GM18520 (cell line): ENCODE measurements around the gene SNAI3.

Experiments
- ATAC-seq: cut with Tn5 transposase; IDR thresholded peaks from one replicate; pipeline ENCODE4 v1.9.1; 2021; ENCODE audit not compliant: unreplicated experiment

Gene SNAI3

DNA sequence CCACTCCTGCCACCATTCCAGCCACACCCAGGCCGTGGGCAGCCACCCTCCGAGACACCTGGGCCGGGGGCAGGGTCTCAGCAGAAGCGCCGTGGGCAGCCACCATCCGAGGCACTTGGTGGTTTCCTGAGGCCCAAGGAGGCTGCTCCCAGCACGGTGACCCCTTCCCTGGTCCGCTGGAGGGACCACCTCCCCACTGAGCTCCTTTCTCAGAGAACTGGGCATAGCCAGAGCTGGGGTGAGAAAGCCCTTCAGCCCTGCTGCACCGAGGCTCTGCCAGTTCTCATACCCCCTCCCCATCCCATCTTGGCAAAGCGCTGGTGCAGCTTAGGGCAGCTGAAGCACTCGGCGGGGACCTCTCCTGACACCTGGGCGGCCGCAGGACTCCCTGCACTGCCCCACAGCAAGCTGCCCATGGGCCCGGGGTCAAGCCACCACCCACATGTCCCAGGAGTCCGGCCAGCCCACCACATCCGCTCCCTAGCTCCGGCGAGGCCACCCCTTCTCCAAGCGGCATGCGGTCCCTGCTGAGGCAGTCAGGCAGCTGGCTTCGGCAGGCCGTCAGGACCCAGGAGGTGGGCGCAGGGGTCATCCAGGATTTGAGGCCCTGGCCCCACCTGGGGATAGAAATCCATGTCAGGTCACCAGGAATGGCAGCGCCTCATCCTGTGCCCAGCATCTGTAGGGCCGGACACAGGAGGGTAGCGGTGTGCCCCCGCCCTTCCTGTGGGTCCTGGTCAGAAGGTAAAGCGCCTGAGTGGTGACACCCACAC, 34.1 kb downstream of the SNAI3 start:
- ATAC-seq = no peak

DNA sequence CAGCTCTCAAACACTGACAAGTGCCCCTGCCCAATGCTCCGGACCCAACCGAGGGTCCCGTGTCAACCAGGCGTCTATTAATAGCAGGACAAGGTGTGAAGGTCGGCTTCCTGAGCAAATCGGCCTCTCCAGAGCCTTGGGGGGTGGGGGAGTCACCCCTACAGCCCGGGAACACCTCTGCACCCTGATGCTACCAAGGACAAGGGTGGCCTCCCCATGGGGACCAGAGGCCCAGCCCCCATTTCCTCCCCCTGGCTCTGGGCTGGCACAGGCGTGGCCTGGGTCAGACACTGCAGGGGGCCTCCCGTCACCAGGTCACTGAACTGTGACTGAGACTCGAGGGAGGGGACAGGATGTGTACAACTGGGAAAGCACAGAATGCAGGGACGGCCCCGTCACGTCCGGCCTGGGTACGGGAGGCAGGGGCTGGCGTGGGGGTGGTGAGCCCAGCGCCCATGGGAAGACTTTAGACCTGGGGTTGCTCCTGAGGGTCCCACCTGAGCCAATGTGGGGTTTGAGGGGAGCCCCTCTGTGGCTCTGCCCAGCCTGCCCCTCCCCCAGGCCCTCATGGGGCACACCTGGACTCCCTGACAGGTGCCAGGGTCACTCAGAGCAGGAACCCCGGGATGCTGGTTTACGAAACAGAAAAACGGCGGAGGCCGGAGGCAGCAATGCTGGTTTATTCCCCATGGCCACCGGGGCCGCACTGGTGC, 34.9 kb downstream of the SNAI3 start:
- peak; percentile 66 for ATAC-seq

DNA sequence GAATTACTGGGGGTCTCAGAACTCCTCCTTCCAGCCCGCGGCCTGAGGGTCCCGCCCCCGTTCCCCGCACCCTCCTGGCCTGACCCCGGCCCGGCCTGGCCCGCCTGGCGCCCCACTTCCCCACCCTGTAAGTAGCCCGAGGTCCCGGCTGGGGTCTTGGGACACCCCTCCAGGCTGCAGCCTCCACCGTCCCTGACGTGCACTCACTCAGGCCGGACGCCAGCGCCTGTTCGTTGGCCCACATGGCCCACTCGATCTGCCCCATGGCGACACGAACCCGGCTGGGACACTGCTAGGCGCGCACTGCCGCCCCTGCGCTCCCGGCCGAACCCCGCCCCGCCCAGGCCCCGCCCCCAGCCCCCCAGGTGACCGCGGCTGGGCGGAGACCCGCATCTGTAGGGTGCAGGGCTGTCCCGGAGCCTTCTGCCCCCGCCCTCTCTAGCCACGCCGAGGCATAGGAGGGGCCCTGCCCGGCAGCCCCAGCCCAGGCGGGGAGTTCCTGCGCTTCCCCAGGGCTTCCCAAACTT, 35.5 kb downstream of the SNAI3 start, which contains the start of gene CYBA:
Gene CYBA (minus strand): TSS at position 305 of the 527 bp plus-strand sequence. CDS start 40 bp downstream, at position 265.
- ATAC-seq = peak; percentile 35

DNA sequence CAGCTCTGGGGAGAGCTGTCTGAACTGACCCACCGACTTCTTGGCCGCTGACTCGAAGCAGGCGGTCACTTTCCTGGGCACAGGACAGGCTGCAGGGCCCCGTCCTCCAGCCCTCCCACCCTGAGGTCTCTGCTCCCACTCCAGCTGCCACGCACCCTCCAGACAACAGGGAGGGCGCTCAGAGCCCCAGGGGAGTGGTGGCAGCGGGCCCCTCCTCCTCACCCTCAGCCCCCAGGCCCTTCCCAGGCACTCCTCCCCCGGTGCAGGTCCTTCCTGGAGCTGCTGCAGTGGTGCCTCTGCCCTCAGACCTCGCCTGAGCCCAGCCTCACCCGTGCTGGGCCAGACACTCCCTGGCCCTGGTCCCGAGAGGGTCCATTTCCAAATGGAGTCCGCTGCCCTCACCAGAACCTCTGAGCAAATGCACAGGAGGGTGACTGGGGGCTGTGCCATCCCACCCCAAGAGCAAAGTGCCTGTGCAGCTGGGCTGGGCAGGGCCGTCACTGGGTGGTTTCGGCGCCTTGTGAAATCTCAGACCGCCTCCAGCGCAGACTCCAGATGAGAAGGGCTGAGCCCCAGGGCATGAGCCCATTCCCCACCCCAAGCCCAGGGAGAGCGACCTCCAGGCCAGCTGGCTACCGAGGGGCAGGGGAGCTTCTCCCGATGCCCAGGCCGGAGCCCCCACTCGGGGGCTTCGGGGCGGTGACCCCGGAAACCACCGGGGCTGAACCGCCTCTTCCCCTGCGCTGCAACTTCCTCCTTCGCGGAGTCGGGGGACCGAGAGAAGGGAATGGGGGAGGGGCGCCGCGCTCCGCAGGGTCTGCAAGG, 36.2 kb downstream of the SNAI3 start:
- peak; percentile 1 for ATAC-seq

DNA sequence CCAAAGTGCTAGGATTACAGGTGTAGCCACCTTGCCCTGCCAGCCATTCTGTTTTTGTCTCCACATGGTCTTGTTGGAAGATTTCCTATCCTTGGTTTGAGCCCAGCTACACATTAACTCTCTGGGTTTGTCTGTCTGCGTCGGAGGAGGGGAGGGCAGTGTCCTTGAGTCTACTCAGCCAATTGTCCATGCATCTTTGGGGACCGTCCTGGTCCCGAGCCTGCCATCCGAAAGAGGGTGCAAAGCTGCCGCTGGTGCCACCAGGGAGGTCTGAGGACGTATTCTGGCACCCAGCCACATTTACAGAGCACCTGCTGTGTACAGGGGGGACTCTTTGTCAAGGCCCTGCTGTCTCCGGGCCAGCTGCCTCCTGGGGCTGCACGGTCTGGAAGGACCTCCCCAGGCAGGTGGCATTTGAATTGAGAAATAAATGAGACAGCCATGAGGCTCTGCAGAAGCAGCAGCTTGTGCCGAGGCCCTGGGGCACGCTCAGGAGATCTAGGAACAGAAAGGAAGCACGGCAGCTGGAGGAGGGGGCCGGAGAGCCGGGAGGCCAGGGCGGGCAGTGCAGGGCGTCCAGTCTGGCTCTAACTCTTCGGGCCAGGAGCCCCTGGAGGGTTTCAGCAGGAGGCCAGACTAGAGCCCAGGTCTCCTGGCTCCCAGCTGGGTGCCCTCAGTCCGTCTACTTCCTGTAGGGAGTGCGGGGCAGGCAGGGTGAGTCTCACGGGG, 36.9 kb downstream of the SNAI3 start:
- no peak for ATAC-seq

DNA sequence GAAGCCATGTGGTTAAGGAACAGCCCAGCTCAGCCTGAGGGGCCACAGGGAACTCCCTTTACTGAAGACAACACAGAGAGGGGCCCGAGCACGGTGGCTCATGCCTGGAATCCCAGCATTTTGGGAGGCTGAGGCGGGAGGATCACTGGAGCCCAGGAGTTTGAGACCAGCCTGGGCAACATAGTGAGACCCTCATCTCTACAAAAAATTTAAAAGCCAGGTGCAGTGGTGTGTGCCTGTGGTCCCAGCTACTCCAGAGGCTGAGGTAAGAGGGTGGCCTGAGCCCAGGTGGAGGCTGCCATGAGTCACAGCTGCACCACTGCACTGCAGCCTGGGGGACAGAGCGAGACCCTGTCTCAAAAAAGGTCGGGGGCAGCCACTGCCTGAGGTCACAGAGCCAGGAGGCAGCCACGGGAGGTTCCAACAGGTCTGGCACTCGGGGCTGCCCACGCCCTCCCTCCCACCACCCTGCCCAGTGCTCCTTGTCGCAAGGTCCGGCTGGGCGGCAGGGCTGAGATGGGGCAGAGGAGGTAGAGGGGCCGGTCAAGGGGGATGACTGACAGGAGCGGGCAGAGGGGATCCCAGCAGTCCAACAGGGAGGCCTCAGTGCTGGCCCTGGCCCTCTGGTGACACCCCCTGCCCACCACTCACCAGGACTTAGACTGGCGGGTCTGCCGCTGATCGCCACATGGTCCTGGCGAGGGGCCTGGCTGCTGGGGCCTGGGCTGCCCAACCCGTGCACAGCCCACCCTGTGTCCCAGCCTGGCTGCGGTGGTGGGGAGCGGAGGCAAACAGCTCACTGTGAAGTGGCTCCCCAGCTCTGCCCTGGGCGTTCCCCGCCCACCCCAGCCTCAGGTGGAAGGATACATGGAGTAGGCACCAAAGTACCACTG, 38.9 kb downstream of the SNAI3 start:
- no peak for ATAC-seq

DNA sequence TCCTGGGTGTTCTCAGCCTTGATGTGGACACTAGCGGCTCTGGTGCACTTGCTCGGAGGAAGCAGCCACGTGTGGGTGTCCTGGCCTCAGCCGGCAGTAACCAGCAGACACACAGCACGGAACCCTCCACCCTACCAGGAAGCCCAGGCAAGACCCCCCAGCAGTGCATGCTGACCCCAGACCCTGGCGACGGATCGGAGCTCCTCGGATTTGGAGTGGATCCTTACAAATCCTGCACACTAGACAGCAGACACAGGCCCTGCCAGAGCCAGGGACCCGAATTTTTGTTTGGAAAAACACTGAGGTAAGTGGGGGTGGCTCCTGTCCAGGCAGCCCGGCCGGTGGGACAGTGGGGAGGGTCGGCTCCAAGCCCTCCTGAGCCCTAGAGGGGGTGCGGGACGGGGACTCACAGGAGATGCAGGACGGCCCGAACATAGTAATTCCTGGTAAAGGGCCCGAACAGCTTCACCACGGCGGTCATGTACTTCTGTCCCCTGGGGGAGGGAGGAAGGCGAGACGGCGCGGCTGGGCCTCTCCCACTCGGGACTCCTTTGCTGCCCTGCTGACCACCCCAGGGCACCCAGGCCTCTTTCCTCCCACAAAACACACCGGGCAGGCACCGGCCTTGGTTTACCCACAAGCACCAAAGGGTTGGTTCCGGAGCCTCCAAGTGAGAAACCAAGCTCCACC, 39.8 kb downstream of the SNAI3 start:
- no peak for ATAC-seq

DNA sequence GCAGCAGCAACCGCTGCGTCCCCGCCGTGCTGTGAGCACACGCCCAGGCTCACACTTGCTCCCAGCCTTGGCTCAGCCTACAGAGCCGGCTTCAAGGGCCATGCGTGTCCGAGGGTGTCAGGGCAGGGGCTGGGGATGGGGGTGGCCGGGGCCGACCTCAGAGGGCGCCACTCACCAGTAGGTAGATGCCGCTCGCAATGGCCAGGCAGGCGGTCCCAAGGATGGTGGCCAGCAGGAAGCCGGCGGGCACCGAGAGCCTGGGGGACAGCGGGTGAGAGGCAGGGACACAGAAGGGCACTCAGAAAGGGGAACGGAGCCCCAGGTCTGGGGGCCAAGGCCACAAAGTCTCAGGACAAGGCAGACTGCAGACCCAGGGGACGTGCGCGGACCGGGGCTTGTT, 40.4 kb downstream of the SNAI3 start:
- ATAC-seq = no peak

DNA sequence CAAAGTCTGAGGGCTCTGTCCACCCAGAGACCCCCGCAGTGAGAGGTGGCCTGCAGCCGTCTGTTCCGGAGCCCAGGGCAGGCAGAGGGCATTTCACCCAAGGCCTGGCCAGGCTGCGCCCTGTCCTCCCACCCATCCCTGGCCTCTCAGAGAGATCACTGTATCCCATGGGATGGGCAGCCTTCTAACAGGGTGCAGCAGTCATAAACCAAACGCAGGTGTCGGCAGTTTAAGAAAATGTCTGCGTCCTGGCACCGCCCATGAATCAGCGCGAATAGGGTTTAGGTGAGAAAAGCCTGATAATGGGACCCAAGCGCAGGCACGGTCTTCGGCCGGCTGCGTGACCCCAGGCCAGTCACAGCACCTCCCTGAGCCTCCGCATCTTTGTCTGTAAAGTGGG, 40.9 kb downstream of the SNAI3 start:
- no peak for ATAC-seq

DNA sequence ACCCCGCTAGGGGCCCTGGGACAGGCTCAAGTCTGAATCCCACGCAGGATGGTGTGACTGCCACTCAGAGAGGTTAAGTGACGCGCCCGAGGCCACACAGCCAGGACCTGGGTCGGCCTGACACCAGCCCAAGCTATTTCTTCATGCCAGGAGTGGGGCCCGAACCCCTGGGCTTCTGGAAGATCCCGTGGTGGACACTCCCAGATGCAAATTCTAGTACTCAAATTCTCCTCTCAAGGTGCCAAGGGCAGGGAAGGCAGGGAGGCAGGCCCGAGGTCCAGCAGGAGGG, 42.7 kb downstream of the SNAI3 start:
- no peak for ATAC-seq

DNA sequence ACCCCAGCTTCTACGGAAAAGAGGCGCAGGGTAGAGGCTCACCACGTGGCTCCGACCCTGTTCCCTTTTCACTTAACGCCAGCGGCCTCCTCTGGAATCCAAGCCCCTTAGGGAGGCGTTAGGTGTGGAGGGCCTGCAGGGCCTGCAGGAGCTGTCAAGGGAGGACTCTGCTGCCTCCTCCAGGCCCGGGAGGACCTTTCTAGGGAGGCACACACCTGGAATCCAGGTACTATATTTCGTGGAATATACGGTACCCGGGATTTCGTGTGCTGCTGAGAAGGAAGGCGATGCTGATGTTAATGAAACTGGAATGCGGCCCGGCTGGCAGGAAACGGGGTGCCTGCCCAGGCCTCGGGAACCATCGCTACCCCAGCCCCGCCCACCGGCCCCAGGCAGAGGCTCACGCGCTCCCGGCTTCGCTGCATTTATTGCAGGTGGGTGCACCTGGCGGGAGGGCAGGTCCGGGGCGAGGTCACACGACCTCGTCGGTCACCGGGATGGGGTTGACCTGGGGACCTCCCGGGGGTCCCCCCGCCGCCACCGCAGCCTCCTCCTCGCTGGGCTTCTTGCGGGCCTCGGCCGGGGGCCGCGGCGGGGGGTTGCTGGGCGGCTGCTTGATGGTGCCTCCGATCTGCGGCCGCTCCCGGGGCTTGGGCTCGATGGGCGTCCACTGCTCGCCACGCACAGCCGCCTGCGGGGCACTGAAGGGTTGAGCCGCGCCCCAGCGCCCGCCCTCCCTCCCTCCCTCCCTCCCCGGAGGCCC, 43.2 kb downstream of the SNAI3 start:
- ATAC-seq = no peak

DNA sequence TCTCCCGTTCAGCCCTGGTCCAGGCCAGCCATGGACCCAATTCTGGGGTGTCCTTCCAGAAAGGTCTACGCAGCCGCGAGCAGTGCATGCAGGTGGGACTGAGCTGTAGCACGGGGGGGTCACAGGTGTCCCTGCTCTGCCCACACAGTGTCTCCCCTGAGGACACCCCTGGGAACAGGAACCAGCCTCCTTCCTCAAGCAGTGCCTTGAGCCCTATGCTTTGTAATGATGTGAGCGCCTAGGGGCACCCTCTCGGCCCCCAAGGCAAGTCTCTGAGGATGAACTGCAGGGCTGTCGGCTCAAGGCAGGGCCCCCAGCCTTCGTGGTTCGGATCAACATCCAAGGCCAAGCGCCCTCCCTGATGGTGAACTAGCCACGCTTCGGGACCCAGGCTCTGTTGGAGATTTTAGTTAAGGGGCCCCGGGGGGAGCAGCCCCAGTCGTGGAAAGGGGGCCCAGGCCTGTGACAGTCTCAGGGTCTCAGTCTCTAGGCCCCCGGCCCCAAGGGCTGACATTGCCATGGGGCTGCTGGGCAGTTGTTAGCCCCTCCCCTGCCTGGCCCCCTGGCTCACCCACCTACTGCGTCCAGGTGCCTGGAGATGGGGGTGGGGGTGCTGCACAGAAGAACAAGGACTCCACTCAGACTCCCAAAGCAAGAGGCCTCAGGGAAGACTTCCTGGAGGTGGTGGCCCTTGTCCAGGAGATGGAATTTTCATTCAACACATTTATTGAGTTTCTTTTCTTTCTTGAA, 45.6 kb downstream of the SNAI3 start:
- ATAC-seq = no peak

DNA sequence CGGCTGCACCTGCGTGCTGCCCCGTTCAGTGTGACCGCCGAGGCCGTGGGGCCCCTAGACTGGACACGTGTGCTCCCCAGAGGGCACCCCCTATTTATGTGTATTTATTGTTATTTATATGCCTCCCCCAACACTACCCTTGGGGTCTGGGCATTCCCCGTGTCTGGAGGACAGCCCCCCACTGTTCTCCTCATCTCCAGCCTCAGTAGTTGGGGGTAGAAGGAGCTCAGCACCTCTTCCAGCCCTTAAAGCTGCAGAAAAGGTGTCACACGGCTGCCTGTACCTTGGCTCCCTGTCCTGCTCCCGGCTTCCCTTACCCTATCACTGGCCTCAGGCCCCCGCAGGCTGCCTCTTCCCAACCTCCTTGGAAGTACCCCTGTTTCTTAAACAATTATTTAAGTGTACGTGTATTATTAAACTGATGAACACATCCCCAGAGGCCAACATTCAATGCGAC, 46.2 kb downstream of the SNAI3 start:
- no peak for ATAC-seq

DNA sequence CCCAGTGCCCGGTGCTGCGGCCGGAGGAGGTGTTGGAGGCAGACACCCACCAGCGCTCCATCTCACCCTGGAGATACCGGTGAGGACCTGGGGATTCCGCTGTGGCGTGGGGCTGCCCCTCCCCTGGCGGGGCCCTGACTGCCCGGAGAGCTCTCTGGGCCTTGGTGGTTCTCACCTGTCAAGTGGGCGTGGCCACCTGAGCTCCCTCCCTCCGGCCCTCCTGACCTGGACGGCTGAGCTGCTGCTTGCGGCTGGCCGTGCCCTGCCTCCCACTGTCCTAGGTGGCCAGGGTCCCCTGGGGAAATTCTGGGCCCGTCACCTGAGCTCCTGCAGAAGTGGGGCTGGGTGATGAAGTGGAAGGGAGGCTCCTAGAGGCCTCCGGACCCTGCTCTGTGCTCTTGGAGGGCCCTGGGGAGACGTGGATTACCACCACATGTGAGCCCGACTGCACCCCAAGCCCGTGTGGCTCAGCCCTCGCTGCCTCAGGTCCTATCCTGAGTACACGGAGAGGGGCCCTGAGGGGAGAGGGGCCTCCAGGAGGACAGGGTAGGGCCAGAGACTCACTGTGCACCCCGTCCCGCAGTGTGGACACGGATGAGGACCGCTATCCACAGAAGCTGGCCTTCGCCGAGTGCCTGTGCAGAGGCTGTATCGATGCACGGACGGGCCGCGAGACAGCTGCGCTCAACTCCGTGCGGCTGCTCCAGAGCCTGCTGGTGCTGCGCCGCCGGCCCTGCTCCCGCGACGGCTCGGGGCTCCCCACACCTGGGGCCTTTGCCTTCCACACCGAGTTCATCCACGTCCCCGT, 46.9 kb downstream of the SNAI3 start:
- no peak for ATAC-seq

DNA sequence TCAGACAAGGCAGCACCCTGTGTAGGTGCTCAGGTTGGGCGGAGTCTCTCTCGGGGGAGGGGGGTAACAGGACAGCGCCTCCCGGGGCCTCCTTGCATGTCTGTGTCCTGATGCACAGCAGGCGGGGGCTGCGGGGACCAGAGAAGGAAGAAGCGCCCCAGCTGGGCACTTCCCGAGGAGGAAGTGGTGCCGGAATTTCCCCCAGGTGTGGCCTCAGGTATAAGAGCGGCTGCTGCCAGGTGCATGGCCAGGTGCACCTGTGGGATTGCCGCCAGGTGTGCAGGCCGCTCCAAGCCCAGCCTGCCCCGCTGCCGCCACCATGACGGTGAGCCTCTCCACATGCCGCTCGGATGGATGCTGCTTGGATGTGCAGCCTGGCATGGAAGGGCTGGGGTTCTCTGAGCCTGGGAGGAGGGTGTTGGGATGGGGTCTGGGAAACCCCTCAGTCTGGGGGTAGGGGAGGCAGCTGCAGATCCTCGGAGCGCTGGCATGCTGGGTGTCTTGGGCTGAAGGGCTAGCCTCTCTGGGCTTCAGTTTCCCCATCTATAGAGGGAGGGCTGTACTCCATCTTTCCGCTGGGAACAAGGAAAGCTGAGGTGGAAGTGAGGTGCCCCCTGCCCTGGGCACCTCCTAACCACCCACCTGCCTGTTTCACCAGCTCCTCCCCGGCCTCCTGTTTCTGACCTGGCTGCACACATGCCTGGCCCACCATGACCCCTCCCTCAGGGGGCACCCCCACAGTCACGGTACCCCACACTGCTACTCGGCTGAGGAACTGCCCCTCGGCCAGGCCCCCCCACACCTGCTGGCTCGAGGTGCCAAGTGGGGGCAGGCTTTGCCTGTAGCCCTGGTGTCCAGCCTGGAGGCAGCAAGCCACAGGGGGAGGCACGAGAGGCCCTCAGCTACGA, 47.7 kb downstream of the SNAI3 start, which contains the start of gene IL17C:
Gene IL17C (plus strand): TSS at position 250 of the 908 bp plus-strand sequence. CDS start 70 bp downstream, at position 320.
- no peak for ATAC-seq
